ES-I3 (cell line): ENCODE measurements around the gene STXBP5.

Experiments
- H3K36me3 ChIP-seq: 2 replicates; pipeline ENCODE4 v1.6.1; 2013; ENCODE audit warnings: mild to moderate bottlenecking, low read length, control low read depth, moderate library complexity; ENCODE audit not compliant: insufficient read depth
- H3K4me1 ChIP-seq: 2 replicates; pipeline ENCODE4 v1.6.1; 2013; ENCODE audit warnings: mild to moderate bottlenecking, control low read depth, low read length; ENCODE audit not compliant: insufficient read depth
- H3K9ac ChIP-seq: 2 replicates; pipeline ENCODE4 v1.6.1; 2013; ENCODE audit warnings: low read depth, mild to moderate bottlenecking, low read length, moderate library complexity
- H3K9me3 ChIP-seq: 2 replicates; pipeline ENCODE4 v1.6.1; 2013; ENCODE audit warnings: mild to moderate bottlenecking, low read length, moderate library complexity; ENCODE audit not compliant: control insufficient read depth, insufficient read depth

Gene STXBP5

GRCh38 chr6:147194652-147195411 is 9.4 kb upstream of the STXBP5 start:
- H3K9ac ChIP-seq, result no peak overlapping the region
- H3K36me3 ChIP-seq, result no peaks in the 10 kb centered on the region
- H3K4me1 ChIP-seq, result no peaks in the 10 kb centered on the region
- H3K9me3 ChIP-seq, result no peaks in the 10 kb centered on the region

- Histone ChIP-seq H3K36me3 (no peaks in the 10 kb centered on the region), H3K9ac (no peak overlapping the region), H3K4me1 (no peaks in the 10 kb centered on the region), H3K9me3 (no peaks in the 10 kb centered on the region)
Observed at GRCh38 chr6:147195510-147195909, 8.7 kb upstream of the STXBP5 start.

DNA sequence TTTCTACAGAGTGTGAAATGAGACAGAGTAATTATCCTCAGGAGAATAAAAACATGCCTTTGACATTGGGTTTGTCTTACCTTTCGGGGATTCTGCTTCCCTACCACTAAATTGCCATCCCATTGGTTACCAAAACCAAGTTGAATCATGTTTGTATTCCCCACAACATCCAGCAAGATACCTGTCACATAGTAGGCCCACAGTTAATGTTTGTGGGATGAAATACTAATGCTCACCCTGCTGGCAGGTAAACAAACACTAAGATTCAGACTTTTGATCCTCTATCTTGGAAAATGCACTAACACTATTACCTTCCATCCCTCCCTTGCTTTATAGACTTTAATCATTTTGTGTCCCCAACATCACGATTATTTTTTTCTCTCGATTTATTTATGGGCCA is 8.2 kb upstream of the STXBP5 start:
- Histone ChIP-seq H3K4me1 (no peaks in the 10 kb centered on the region), H3K36me3 (no peaks in the 10 kb centered on the region), H3K9ac (no peak overlapping the region), H3K9me3 (no peaks in the 10 kb centered on the region)

DNA sequence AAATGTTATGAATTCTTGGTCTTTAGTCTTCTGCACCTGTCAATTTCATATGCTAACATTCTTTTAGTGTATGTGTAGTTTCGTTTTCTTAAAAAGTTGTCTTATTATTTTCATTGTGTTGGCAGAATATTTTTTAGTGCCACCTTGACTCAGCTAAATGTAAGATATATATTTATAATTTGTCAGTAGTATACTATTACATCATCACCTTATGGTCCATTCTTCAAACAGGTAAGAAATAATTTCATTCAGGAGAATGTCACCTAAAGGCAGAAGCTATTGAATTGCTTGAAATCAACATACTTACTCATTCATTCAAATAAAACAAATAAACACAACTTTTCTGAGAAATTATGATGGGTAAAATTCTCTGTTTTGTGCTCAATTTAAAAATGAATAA is 3.5 kb upstream of the STXBP5 start:
- H3K9me3 ChIP-seq, result no peaks in the 10 kb centered on the region
- no peaks in the 10 kb centered on the region for H3K36me3 ChIP-seq
- H3K9ac ChIP-seq, result no peak overlapping the region
- H3K4me1 ChIP-seq, result no peaks in the 10 kb centered on the region

DNA sequence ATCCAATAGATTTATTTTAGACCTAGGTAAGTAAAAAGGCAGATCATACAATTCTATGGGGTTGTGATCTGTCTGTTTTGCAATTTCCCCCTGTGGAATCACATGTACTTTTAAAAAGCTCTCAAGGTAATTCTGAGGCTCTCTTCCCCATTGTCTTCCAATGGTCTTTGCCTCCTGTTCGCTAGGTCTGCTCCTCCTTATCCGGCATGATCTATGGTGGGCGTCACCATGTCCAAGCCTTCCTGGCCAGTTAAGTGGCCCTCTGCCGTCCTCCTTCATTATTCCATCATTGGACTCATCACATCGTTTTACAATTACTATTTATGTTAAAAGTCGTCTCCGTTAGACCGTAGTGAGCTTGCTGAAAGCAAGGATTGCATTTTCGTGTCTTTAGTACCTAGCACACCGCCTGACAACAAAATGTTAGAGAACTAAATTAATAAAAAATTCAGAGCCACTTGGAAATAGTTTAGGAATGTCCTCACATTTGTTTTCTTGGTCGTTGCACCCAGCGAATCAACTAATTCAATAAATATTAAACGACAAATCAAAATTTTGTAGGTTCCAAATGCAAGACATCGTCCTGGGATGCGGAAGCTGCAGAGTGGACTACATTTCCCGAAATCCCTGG is 2.2 kb upstream of the STXBP5 start:
- Histone ChIP-seq H3K9ac (peak overlapping the region; percentile 82; the same call in 1 of the 2 replicates), H3K9me3 (no peaks in the 10 kb centered on the region), H3K36me3 (no peaks in the 10 kb centered on the region), H3K4me1 (no peaks in the 10 kb centered on the region)

GRCh38 chr6:147202516-147203310 is 1.5 kb upstream of the STXBP5 start:
- Histone ChIP-seq H3K4me1 (no peaks in the 10 kb centered on the region), H3K9me3 (no peaks in the 10 kb centered on the region), H3K36me3 (no peaks in the 10 kb centered on the region), H3K9ac (peak overlapping the region; percentile 82)

DNA sequence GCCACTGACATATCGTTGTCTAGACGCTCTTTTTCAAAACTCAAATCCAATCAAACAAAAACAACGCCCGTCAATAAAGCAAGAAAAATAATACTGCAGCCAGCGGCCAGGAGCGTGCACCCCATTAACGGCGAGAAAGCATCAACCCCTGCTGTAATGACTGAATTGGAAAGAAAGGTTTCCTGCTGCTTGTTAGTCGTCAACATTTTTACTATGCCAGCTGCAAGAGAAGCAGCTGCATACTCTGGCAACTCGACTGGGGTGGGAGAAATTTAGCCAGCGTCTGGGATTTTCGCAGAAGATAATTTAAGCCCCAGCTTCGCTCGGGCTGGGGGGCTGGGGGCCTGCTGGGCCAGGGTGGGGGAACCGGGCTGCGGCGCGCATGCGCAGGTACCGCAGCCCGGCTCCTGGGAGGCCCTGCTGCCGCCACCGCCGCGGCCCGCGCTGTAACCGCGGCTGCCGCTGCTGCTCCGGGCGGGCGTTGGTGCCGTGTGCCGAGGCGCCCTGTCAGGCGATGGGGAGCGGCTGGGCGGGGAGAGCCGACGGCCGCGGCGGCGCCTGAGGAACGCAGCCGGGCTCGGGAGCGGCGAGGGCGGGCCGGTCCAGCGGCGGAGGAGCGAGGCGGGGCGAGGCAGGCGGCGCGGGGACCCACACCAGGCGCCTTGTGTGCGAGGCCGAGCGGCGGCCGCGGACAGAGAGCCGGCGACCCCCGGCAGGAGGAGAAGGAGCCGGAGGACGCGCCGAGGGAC is 732 bp upstream of the STXBP5 start:
- Histone ChIP-seq H3K9ac (peak overlapping the region; percentile 82), H3K36me3 (no peaks in the 10 kb centered on the region), H3K4me1 (no peaks in the 10 kb centered on the region), H3K9me3 (no peaks in the 10 kb centered on the region)

DNA sequence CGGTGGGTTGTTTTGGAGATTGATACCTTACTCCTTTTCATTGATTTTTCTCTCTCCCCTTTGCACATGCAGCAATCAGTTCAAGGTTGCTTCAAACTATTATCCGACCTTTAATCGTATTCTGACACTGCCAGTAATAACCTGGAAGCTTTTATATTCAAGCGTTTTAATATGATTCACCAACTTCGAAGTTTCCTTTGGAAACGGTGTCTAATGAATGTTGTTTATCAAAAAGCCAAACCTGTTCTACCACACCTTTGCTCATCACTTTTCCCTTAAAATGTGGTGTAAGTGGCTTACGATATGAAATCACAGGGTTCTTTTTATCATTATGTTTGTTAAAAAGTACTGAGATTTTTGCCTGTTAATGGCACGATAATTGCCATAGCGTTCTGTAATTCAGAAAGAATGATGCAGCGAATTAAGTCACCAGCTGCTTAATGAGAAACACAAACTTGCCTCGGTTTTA is 660 bp downstream of the STXBP5 start:
- H3K4me1 ChIP-seq, result no peaks in the 10 kb centered on the region
- peak overlapping the region; percentile 82 for H3K9ac ChIP-seq
- H3K36me3 ChIP-seq, result no peaks in the 10 kb centered on the region
- no peaks in the 10 kb centered on the region for H3K9me3 ChIP-seq

DNA sequence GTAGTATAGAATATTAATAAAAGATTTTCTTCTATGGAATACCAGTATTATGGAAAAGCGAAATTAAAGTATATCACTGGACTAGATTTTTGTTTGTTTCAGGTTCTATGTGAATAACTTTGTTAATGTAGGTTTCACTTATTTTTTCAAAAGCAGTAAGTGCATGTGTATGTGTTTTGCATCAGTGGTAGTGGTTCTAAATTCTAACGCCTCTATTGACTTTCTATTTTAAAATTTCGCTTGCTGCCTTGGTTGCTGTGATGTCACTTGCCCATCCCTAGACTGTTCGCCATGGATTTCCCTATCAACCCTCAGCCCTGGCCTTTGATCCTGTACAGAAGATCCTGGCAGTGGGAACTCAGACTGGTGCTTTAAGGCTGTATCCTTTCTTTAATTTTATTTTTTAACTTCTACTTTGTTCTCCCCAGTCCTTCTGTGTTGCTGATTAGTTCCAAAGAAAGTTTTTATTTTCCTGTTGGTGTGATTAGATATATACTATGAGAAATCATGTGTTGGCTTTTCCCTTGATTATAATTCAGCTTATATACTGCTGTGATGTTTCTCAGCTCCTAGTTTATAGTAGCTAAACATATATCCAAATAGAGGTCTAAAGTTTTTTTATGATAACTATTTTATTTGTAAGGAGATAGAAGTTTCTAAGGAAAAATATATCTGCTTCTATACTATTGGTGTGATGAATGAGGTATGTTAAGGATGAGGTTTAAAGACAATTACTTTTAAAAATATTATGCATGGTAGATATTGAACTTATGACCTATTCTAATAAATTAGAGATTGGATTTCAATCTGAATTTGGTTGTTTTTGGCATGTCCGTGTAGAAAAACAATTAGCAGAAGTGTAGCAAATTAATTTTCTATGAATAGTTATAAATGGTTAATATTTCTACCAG is 1.7 kb downstream of the STXBP5 start:
- Histone ChIP-seq H3K36me3 (no peaks in the 10 kb centered on the region), H3K9ac (no peak overlapping the region), H3K9me3 (no peaks in the 10 kb centered on the region), H3K4me1 (no peaks in the 10 kb centered on the region)

GRCh38 chr6:147207351-147207750 is 3.1 kb downstream of the STXBP5 start:
- Histone ChIP-seq H3K9me3 (no peaks in the 10 kb centered on the region), H3K9ac (no peak overlapping the region), H3K4me1 (no peaks in the 10 kb centered on the region), H3K36me3 (no peaks in the 10 kb centered on the region)

DNA sequence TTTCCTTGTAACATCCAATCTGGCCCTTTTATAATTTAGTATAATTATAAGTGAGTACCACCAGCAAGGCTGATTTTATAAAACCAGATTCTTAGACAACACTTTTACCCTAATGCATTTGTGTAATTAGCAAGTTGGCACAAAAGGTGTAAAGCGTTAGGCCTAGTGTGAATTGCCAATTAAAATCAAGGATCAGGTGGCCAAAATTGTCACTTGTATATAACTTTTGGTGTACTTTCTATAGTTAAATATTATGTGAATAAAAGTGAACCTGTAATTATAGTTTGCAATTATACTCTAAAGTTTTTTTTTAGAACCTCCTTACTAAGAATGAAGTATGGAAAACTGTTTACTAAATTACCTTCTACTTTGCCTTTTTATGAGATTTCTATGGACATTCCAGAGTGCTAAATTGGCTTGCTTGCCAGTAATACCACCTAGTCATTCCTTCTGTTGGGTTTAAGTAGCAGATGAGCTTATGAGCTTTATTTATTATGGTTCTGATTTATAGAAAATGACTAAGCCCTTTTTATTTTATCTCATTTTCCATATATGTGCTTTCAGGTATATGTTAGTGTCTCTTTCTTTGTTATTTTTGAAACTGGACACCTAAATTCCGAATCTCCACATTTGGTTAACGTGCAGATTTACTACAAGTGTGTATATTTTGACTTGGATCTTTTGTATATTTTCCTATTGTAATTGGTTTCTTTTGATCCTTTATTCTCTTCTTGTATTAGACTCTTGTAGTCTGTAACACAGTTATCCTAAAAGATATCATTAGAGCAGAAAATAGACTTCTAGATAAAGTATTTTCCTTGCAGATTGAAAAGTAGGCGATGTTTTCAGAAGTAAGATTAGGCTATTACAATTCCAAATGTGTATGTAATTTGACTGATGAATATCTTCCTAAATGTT is 3.9 kb downstream of the STXBP5 start:
- Histone ChIP-seq H3K36me3 (no peaks in the 10 kb centered on the region), H3K9me3 (no peaks in the 10 kb centered on the region), H3K4me1 (no peaks in the 10 kb centered on the region), H3K9ac (no peak overlapping the region)

DNA sequence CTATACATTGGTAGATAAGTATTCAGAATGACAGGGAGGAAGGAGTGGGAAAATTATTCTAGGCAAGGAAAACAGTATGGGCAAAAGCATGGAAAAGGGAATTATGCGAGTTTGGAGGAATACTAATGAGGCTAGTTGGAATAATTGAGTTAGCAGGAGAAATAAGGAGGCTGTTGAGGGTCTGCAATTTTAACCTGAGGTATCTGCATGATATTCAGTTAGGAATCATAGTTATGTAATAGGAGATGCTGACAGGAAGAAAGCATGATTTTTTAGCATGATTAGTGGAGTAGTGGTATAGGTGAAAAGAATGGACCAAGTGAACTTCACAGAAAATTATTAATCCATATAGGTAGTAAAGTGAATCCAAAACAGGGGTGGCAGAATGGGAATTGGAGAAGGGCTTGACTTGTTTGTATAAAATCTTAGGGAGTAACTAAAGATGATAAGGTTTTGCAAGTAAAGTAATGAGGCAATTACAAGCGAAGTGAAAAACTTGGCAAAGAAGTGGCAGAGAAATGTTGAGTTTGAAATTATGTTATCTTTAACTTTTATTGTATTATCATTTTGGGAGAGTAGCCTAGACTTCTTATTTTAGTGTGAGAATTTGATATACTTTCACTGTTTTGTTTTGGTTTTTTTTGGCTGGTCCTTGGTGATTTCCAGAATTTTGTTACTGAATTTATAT is 5.7 kb downstream of the STXBP5 start:
- Histone ChIP-seq H3K9me3 (no peaks in the 10 kb centered on the region), H3K9ac (no peak overlapping the region), H3K4me1 (no peaks in the 10 kb centered on the region), H3K36me3 (no peaks in the 10 kb centered on the region)
